RWPE2 (cell line): Measurements from ENCODE around the gene TMEM273.

ENCODE experiments used
- ATAC-seq: fragments of 200-7000 bp; cut with Tn5 transposase; 3 replicates; pipeline ENCODE4 v1.9.1; 2021; ENCODE audit warnings: low read depth
- DNase-seq: peaks from one replicate; pipeline ENCODE4 v3.0.0-alpha.2; 2020; ENCODE audit warnings: low spot score
- H3K27ac ChIP-seq: fragments of 450-650 bp; 2 replicates; pipeline ENCODE4 v1.5.1; 2017; ENCODE audit warnings: mild to moderate bottlenecking; ENCODE audit not compliant: poor library complexity, severe bottlenecking
- H3K27me3 ChIP-seq: fragments of 250-450 bp; sonication (Bioruptor Pico); 2 replicates; pipeline ENCODE4 v1.5.1; 2021; ENCODE audit warnings: mild to moderate bottlenecking, moderate library complexity; ENCODE audit not compliant: insufficient read depth, poor library complexity, severe bottlenecking
- H3K36me3 ChIP-seq: fragments of 250-450 bp; sonication (Bioruptor Pico); 2 replicates; pipeline ENCODE4 v1.5.1; 2020; ENCODE audit warnings: low read depth, mild to moderate bottlenecking, moderate library complexity
- H3K4me1 ChIP-seq: fragments of 250-450 bp; sonication (Bioruptor Pico); 2 replicates; pipeline ENCODE4 v1.5.1; 2021; ENCODE audit warnings: mild to moderate bottlenecking, moderate library complexity; ENCODE audit not compliant: insufficient read depth, poor library complexity, severe bottlenecking
- H3K4me3 ChIP-seq: fragments of 250-450 bp; sonication (Bioruptor Pico); 2 replicates; pipeline ENCODE4 v1.5.1; 2021; ENCODE audit warnings: mild to moderate bottlenecking, moderate library complexity; ENCODE audit not compliant: severe bottlenecking
- H3K9me3 ChIP-seq: fragments of 250-450 bp; sonication (Bioruptor Pico); 2 replicates; pipeline ENCODE4 v1.5.1; 2021; ENCODE audit warnings: mild to moderate bottlenecking, moderate library complexity; ENCODE audit not compliant: severe bottlenecking
- TF ChIP-seq, protein P1 (sequence below): fragments of 450-650 bp; IDR thresholded peaks from one replicate; pipeline ENCODE4 v1.5.1; 2017; ENCODE audit warnings: mild to moderate bottlenecking, moderate library complexity; ENCODE audit not compliant: poor library complexity, severe bottlenecking

TMEM273 gene

DNA sequence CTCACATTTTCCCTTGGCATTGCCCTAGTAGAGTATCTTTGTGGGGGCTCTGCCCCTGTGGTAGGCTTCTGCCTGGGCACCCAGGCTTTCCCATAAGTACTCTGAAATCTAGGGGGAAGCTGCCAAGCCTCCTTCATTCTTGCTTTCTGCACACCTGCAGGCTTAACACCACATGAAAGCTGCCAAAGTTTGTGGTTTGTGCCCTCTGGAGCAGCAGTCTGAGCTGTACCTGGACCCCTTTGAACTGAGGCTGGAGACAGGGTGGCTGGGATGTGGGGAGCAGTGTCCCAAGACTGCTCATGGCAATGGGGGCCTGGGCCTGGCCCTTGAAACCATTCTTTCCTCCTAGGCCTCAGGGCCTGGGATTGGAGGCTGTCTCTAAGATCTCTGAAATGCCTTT, 35.0 kb upstream of the TMEM273 start:
- Histone ChIP-seq H3K4me3 (no peak overlapping the region), H3K27ac (no peak overlapping the region), H3K9me3 (no peaks in the 10 kb centered on the region), H3K36me3 (no peaks in the 10 kb centered on the region), H3K4me1 (no peaks in the 10 kb centered on the region), H3K27me3 (no peaks in the 10 kb centered on the region)
- DNase-seq = no peak
- ATAC-seq = no peak
- TF ChIP-seq, protein P1, sequence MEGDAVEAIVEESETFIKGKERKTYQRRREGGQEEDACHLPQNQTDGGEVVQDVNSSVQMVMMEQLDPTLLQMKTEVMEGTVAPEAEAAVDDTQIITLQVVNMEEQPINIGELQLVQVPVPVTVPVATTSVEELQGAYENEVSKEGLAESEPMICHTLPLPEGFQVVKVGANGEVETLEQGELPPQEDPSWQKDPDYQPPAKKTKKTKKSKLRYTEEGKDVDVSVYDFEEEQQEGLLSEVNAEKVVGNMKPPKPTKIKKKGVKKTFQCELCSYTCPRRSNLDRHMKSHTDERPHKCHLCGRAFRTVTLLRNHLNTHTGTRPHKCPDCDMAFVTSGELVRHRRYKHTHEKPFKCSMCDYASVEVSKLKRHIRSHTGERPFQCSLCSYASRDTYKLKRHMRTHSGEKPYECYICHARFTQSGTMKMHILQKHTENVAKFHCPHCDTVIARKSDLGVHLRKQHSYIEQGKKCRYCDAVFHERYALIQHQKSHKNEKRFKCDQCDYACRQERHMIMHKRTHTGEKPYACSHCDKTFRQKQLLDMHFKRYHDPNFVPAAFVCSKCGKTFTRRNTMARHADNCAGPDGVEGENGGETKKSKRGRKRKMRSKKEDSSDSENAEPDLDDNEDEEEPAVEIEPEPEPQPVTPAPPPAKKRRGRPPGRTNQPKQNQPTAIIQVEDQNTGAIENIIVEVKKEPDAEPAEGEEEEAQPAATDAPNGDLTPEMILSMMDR = no peak

DNA sequence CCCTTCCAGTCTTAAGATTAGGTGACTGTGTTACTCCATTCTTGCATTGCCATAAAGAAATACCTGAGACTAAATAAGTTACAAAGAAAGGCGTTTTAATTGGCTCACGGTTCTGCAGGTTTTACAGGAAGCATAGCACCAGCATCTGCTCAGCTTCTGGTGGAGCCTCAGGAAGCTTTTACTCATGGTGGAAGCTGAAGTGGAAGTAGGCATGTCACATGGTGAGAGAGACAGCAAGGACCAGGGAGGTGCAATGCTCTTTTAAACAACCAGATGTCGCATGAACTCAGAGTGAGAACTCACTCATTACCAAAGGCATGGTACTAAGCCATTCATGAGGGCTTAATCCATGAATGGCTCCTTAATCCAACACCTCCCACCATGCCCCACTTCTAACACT, 34.0 kb upstream of the TMEM273 start:
- DNase-seq (no peak), ATAC-seq (no peak)
- H3K36me3 ChIP-seq = no peaks in the 10 kb centered on the region
- TF ChIP-seq, protein P1 = no peak
- no peak overlapping the region for H3K4me3 ChIP-seq
- H3K27me3 ChIP-seq = peaks cover 3% of the 10 kb centered on the region
- no peaks in the 10 kb centered on the region for H3K9me3 ChIP-seq
- H3K27ac ChIP-seq = no peak overlapping the region
- H3K4me1 ChIP-seq = no peaks in the 10 kb centered on the region

DNA sequence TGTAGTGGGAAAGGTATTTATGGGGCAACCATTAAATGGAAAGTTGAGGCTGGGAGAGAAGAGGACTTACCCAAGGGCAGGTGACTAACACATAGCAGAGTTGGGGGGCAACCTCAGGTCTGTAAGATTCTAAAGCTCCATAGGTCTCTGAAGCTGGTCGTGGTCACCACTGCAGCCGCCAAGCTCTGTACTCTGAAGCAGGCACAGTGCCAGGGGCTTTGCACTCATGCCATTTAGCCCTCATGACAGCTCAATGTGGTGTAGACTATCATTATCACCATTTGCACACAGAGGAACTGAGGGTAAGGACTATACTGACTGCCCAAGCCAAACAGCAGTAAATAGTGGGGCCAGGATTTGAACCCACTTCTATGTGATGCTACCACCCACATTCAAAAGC, 32.5 kb upstream of the TMEM273 start:
- no peaks in the 10 kb centered on the region for H3K36me3 ChIP-seq
- H3K9me3 ChIP-seq = no peaks in the 10 kb centered on the region
- DNase-seq = no peak
- no peak for ATAC-seq
- H3K4me1 ChIP-seq = no peaks in the 10 kb centered on the region
- TF ChIP-seq, protein P1 = no peak
- H3K4me3 ChIP-seq = no peak overlapping the region
- H3K27ac ChIP-seq = no peak overlapping the region
- peaks cover 7% of the 10 kb centered on the region for H3K27me3 ChIP-seq

DNA sequence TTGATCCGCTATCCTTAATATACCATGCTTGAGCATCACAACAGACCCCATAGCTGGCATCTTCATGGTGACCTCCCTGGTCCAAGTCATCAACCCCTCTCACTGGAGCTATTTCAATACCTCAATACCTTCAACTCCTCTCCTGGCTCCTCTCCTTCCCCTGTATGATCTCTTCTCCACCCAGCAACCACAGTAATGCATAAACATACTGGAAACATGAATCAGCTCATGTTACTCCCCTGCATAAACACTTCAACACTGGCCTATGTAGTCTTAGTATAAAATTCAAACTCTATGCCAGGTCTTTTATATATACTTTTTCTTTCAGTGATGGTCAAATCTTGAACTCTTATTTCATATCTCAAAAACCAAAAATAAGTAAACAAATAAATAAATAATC, 31.8 kb upstream of the TMEM273 start:
- Histone ChIP-seq H3K27ac (no peak overlapping the region), H3K4me1 (no peaks in the 10 kb centered on the region), H3K27me3 (peaks cover 10% of the 10 kb centered on the region), H3K9me3 (no peaks in the 10 kb centered on the region), H3K36me3 (no peaks in the 10 kb centered on the region), H3K4me3 (no peak overlapping the region)
- TF ChIP-seq, protein P1 = no peak
- ATAC-seq (0 out of 3 replicates have a peak, but pooled peaks have one; percentile 38), DNase-seq (no peak)

DNA sequence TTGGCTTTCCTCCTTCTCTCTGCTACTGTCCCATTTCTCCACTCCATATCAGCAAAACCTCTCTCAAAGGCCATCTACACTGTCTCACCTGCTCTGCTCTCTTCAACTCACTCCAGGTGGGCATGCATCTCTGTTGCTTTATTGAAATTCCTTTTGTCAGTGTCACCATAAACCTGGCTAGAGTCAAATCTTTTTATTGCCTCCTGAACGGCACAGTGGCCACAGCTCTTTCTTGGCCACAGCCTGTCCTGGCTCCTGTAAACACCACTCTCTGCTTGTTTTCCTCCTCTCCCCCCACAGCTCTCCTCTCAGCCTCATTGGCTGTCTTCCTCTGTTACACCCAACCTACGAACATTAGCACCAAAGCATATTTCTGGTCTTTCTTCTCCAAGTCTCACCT, 31.1 kb upstream of the TMEM273 start:
- H3K27me3 ChIP-seq = peaks cover 10% of the 10 kb centered on the region
- no peak for ATAC-seq
- H3K4me3 ChIP-seq = no peak overlapping the region
- H3K36me3 ChIP-seq = no peaks in the 10 kb centered on the region
- H3K4me1 ChIP-seq = no peaks in the 10 kb centered on the region
- DNase-seq = no peak
- no peak overlapping the region for H3K27ac ChIP-seq
- no peaks in the 10 kb centered on the region for H3K9me3 ChIP-seq
- TF ChIP-seq, protein P1 = no peak
